ENCODE results near the gene TNFRSF1A. TPM values are rescaled to one million over a fixed set of nuclear protein-coding genes. Genes with fewer than 3 reads are reported as not detected.
"Not testable (repeated sequence)": the region's sequence is repeated elsewhere in the genome, so short reads cannot be mapped to it uniquely, and the experiment has no call there.

TNFRSF1A gene
- total RNA-seq, 1 experiment from 2014 or later = 320 TPM

DNA sequence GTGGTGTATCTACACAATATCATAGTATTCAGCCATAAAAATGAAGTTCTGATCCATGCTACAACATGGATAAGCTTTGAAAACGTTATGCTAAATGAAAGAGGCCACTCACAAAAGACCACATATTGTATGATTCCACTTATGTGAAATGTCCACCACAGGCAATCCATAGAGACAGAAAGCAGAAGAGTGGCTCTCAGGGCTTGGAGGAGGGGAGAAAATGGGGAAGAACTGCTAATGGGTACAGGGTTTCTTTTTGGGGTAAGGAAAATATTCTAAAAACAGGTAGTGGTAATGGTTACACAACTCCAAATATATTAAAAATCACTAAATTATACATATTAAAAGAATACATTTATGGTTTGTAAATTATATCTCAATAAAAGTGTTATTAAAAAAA lies 17.0 kb upstream of the TNFRSF1A start:
- no peak for DNase-seq (ENCODE audit: low spot score)

DNA sequence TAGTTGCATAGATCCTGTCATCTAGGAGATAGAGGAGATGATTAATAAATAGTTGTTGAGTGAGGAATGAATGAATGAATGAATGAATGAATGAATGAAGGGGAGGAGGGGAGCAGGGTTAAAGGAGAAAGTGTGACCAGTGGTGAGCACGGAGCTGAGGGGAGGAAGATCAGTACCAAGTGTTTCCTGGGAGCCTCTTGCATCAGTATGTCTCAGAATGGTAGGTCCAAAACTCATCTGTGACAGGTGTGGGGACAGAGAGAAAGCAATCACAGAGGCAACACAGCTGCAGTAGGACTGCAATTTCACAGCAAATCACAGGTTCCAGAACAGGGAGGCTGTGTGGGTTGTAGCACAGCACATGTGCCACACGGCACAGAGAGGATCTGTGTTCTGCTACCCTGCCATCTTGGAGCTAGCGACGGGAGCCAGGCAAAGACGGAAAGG lies 14.5 kb upstream of the TNFRSF1A start:
- DNase-seq (ENCODE audit: low spot score) = no peak

DNA sequence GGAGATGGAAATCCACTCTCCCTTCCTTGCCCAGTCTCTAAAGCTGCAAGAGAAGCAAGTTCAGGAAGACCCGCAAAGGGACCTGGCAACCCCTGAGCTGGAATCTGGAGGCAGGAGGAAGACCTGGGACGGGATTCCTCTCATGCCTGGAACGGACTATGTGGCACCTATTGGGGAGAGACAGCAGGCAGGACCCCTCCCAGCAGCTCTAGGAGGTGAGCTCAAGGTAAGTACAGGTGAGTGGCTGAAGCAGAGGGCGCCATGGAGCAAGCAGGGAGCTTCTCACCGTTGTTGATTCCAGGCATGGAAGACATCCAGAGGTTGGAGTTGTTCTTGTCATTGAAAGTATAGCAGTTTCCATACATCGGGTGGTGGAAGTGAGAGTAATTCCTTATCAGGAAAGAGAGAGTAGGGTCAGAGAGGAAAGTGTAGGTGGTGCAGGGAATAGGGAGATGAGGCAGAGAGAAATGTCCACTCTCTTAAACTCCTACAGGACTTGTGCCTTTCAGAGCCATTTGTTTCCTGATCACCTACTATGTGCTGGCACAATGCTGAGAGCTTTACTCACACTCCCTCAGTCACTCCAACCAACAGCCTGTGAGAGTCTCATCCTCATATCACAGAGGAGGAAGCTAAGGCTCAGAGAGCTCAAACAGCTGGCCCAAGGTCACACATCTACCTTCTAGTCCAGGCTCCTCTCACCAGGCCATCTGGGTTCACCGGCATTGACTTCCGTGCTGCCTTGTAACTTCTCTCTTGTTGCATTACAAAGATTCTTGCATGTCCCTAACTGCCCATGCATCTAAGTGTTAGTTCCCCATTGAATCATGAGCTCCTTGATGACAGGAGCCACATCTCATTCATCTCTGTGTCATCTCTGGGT lies 13.9 kb upstream of the TNFRSF1A start:
- no peak for DNase-seq (ENCODE audit: low spot score)

DNA sequence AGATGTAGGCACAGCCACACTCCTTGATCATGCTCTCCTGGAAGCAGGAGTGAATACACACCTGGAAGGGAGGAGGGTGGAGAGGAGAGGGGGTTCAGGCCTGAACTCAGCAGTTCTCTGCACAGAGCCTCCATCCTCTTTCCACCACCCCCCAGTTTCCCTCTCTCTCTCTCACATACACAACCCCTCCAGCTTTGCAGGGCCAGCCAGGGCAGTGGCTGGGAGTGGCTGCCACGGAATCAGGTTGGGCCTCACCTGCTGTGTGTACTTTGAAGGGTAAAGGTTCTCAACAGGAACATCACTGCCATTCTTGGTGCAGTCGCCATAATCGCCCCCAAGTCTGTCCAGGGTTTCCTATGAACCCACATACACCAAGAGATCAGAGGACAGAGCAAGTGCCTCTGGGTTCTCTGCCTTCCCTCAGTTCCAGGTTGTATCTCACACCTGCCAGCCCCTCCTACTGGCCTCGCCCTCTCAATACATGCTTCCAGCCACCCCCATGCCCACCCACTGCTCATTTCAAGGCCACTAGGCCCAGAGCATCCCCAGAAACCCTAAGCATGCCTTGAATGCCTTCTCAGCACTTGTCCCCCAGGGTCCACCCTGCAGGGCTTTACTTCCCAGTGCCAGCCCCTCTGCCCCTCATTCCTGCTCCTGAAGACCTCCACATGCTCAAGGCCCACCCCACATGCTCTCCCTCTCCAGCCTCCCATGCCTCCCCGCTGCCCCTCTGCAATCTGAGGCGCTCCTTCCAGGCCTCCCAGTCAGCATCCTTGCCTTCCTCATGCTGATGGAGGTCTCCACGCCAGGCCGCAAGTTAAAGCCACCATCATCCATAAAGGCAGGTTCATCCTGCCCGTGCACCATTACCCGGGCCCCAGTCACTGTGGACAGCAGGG lies 12.9 kb upstream of the TNFRSF1A start:
- no peak for DNase-seq (ENCODE audit: low spot score)

DNA sequence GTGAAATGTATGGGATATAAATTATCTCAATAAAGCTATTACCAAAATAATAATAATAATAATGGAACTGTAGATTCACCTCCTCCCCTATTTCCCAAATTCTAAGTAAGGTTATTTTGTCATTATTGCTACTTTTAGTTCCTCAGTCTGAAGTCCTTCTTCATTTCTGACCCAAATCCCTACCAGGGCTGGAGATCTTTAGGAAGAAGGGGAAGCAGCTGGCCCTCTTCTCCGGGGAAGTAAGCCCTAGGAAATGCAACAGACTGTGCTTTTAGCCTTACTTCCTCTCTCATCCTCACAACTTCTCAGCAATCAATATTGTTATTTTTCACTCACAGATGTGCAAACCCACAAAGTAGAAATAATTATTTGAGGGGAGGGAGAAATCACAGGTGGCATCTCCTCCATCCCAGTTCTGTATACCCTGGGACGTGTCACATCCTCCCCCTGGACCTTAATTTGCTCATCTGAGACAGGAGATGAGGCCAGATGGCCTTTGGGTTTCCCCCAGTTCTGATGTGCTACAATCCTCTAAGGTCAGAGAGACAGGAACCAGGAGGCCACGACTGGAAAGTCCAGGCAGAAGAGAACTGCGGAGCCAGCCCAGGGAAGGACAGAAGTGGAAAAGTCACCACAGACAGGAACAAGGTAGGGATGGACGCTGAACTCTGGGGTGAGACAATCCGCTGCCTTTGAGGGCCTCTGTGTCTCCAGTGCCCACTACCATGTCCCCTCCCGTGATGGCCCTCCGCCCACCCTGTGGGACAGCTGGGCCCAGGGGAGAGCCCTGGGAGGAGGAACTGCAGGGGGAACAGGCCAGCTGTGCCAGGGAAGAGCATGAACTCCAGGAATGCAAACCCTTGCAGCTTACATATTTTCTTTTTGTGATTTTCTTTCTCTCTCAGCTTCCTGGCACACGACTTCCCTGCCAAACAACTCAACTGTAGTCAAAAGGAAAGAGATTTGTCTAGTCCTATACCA lies 10.6 kb upstream of the TNFRSF1A start:
- no peak for DNase-seq (ENCODE audit: low spot score)

DNA sequence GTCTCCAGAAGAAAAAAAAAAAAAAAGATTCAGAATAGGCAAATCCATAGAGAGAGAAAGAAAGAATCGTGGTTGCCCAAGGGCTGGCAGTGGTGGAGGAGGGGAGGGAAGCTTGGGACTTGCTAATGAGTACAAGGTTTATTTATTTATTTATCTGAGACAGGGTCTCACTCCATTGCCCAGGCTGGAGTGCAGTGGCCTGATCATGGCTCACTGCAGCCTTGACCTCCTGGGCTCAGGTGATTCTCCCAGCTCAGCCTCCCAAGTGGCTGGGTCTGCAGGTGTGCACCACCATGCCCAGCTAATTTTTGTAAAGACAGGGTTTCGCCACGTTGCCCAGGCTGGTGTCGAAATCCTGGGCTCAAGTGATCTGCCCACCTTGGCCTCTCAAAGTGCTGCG lies 9.7 kb upstream of the TNFRSF1A start:
- no peak for DNase-seq (ENCODE audit: low spot score)

DNA sequence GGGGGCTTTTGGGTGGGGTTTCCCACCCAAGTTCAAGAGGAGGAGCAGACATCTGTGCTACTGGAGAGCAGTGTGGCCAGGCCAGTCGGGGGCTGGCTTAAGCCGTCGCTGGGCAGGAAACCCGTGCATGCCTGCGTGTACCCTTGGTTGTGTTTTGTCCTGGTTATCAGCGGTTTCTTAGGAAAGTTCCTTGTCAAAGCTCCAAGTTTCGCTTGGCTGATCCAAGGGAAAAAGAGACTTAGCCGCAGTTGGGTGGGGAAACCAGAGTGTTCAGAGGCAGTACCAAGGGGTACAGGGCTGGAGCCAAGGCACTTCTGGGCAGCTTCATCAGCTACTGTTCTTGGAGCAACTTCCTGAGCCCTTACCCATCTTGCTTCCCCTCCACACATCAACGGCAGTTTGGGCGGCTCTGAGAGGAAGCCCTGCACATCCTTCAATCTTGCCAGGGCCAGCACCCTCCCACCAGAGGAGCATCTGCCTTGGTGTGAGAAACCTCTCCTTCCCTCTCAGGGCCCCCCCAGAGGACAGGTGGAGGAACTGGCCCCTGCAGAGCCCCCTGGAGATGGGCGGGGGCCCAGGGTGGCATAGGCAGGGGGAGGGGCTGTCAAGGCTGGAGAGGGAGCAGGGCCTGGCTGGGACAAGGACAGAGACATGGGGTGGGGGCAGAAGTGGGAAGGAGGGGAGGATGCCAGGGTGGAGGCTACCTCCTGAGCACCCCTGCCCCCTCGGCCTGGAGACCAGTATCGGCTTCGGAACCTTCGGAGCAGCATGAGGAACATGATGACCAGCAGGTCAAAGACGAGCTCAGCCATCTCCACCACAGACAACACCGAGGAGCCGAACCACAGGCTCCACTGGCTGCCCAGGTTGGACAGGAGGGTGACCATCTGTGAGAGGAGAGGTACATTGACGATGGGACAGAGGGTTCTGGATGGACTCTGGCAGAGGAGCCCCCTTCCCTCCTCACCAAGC lies 5.8 kb upstream of the TNFRSF1A start:
- DNase-seq (ENCODE audit: low spot score) = no peak

DNA sequence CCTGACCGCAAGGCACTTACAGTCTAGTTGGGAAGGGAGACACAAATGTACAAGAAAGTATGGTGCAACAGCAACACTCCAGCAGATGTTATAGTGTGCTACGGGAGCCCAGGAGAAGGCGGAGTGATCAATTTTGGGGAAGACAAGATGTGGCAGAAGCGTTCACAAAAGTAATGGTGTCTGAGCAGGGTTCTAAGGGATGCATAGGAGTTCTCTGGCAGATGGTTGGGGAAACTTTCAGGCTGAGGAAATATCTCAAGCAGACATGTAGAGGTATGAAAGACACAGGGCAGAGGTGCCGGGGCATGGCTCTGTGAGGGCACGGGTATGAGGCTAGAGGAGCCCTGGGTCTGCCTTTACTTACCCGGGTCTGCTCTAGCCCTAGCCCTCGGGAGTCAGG lies 5.1 kb upstream of the TNFRSF1A start:
- no peak for DNase-seq (ENCODE audit: low spot score)

DNA sequence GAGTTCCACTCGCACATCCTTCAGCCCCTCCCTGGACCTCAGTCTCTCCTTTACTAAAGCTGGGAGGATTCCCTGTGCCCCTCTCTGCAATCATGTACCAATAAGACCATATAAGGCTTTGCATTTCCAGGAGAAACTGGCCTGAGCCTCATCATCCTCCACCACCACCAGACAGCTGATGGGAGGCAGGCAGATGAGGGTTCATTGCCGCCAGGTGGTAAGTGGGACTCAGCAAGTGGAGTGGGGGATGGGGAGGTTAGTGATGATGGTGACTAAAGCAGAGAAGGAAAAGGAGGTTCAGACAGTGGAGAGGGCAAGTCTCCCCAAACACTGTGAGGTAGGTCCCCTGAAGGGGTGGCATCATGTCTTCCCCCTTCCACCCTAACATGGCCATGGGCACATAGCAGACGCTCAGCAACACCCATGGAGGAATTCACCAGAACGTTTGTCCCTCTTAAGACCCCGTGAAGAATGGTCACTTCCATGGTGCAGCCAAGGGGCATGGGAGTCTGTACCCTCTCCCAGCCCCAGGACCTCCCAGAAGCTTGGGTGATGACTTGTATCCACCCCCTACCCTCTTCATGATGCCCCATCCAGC lies 4.5 kb upstream of the TNFRSF1A start:
- DNase-seq (ENCODE audit: low spot score) = no peak

DNA sequence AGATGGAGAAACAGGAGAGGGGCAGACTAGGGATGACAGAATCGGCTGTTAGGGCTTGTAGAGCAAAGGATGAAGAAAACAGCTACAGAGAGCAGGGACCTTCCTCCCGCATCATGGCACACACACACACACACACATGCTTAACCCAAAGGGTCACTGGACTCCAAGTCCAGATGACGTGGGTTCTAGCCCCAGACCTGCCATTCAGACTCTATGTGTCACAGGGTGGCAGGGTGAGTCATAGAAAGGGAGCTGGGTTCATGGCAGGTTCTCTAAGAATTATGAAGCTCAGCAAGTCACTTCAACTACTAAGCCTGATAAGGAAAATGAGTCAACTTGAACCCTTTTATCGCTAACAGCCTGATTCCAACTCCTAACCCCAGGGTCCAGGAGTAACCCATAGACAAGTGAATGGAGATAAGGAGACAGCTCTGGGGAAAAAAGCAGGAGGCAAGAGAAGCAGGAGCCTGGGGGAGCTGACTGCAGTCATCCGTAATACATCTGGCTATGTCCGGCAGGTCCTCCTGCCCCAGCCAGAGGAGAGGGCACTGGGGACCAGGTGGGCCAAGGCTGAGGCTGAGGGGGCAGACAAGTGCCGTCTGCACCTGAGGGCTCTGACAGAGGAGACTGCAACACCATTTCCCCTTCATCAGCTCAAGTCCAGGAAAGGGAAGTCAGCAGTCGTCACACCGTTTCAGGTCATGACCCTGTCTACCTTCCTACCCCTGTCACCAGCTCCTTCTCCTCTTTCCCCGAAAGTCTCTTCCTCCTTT lies 3.6 kb upstream of the TNFRSF1A start:
- peak; percentile 85 for DNase-seq (ENCODE audit: low spot score)

DNA sequence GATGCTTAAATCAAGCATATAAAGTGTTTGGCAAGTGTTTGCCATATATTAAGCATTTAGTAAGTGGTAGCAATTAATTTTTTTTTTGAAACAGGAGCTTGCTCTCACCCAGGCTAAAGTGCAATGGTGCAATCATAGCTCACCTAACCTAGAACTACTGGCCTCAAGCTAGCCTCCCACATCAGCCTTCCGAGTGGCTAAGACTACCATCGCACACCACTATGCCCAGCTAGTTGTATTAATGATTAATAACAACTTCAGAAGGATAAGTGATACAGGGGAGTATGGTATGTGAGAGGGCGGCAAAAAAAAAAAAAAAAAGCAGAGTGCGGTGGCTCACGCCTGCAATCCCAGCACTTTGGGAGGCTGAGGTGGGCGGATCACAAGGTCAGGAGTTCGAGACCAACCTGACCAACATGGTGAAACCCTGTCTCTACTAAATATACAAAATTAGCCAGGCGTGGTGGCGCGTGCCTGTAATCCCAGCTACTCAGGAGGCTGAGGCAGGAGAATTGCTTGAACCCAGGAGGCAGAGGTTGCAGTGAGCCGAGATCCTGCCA lies 2.3 kb upstream of the TNFRSF1A start:
- DNase-seq (ENCODE audit: low spot score) = not testable (repeated sequence)

DNA sequence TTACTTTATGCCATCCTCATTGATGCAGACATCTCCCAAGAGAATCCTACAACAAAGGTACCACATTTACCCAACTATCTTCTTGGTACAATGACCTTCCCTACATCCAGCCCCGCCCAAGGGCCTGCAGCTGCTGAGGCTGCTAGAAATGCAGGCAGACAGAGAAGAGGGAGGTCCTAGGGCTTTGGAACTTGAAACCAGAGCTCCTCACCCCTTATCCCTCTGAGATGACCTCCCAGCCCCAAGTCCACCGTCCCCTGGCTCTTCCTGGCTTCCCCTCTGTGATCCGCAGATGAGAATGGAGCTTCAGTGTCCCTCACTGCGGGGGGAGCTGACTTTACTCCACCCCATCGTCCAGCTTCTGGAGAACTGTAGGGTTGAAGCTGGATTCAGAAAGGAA lies 1.6 kb upstream of the TNFRSF1A start:
- no peak for DNase-seq (ENCODE audit: low spot score)

DNA sequence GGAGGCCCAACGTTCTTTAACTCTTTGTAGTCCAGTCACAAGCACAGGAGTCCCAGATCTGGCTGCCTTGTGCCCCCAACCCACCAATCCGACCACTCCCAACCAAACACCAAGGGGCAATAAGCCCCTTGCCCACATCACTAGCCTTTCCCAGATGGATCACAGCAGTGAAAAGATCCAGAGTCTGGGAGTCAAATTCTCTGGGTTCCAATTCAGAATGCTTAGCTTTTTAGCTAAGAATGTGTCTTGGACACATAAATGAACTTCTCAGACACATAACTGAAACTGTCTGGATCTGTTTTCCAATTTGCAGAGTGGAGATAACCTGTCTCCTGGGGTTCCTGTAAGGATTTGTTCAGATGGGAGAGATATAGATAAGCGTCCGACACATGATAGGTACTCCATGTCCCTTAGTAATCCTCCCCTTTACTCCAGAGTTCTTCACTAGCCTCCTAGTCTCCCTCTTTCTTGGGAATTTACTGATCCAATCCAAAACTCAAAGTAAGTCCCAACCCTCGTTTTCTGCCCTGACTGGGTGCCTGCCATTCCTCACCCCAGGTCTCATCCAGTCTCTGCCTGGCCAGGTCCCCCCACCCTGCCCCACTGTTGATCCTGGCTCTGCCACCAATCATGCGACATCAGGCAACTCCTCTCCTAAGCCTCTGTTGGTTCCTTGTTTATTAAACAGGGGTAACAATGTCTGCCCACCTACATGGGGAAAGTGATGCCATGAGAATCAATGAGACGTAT lies 439 bp upstream of the TNFRSF1A start:
- DNase-seq (ENCODE audit: low spot score) = no peak

DNA sequence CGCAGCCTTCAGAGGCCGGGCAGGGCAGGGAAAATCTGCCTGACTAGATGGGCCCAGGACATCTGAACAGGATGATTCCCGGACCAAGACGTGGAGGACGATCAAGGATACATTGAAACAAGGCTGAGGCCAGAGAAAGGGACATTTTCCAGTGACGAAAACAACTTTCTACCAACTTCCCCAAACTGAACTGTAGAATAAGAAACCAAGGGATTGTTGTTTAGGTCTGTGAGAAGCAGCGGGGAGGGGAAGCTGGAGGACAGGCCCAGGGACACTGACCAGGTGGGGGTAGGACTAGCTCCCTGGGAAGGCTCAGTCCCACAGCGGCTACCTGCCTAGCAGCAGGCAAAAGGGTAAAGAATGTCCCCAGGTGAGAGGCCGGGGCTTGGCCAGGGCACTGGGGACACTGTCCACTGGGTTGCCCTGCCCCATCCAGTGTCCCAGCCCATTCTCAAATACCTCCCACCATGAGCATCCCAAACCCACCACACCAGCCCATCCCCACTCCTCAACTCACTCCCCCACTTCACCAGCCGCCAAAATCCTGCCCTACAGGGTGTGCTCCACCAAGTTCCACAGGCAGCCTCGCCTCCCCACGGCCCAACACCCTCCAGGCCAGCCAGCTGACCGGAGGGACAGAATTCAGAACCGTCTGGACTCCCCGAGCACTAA lies 995 bp downstream of the TNFRSF1A start:
- DNase-seq (ENCODE audit: low spot score) = no peak

DNA sequence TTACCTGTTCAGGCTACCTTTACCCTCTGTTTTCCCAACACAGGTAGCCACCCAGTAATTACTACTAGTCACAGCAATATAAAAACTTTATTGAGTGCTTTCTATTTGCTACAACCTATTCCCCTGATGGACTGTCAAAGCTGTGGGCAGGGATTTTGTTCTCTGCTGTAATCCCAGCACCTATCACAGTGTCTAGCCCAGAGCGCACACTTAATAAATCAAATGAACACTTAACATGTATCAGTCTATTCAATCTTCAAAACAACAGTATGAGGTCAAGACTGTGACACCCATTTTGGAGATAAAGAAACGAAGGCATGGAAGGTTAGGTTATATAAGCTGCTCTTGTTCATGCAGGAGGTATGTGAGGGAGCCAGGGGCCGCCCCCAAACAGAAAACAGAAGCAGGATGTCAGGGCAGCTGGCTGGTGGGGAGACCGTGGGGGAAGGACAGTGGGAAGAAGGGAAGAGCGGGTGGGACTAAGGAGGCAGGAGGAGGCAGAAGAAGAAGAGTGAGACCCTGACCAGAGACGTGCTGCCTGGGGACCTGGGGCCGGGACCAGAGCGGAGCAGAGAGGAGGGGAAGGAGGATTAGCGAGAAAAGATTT lies 1.7 kb downstream of the TNFRSF1A start:
- no peak for DNase-seq (ENCODE audit: low spot score)

DNA sequence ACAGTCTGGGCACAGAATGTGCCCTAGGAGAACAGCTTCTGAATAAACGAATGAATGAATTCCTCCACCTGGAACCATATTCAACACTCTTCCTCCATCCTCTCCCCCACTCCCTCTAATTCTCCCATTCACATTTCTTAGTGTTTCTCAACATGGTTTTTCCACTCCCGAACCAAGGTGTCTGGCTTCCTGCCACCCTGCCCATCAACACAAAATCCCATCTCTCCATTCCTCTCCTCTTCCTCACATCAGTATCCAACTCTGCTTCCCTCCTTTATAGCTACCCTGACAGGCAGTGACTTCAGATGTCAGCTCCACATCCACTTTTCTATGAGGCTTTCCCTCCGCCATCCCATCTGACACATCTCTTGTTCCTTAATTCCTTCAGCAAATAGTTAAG lies 2.9 kb downstream of the TNFRSF1A start:
- DNase-seq (ENCODE audit: low spot score) = no peak

DNA sequence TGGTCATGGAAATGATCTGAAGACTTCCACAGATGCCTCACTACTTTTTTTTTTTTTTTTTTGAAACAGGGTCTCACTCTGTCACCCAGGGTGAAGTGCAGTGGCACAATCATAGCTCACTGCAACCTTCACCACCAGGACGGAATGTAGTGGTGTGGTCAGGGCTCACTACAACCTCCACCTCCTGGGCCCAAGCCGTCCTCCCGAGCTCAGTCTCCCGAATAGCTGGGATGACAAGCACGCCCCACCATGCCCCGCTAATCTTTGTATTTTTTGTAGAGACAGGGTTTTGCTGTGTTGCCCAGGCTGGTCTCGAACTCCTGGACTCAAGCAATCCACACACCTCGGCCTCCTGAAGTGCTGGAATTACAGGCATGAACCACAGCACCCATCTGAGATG lies 3.3 kb downstream of the TNFRSF1A start:
- DNase-seq (ENCODE audit: low spot score) = not testable (repeated sequence)

Measured in H4 (cell line).